CD4-positive, CD25-positive, alpha-beta regulatory T cell (primary cell): ENCODE data around the gene STXBP1. TPM values are rescaled to one million over a fixed set of nuclear protein-coding genes. Genes with fewer than 3 reads are reported as not detected.

Source experiments
- ATAC-seq, 2 donors: fragments of 150-1000 bp; cut with Tn5 transposase; one replicate each; pipeline ENCODE4 v1.10.0; 2021; ENCODE audit warnings: low read depth in 2 of 2, moderate number of reproducible peaks in 2 of 2, moderate library complexity in 1 of 2
- DNase-seq, 3 donors: peaks; one replicate each; pipeline versions ENCODE4 v3.0.0 to v3.0.0-alpha.2; 2012 to 2022; ENCODE audit warnings: mixed read lengths in 1 of 3
- H3K27ac ChIP-seq: one replicate; pipeline ENCODE4 v1.7.0; 2013; ENCODE audit warnings: mild to moderate bottlenecking, low read length; ENCODE audit not compliant: insufficient read depth, poor library complexity, severe bottlenecking
- H3K27me3 ChIP-seq: one replicate; pipeline ENCODE4 v1.7.0; 2013; ENCODE audit warnings: low read length; ENCODE audit not compliant: control insufficient read depth, insufficient read depth
- H3K36me3 ChIP-seq: one replicate; pipeline ENCODE4 v1.7.0; 2013; ENCODE audit warnings: mild to moderate bottlenecking, low read length, moderate library complexity; ENCODE audit not compliant: control insufficient read depth, insufficient read depth
- H3K4me1 ChIP-seq: 2 replicates; pipeline ENCODE4 v1.7.0; 2013; ENCODE audit warnings: mild to moderate bottlenecking, low read length; ENCODE audit not compliant: insufficient read depth, control insufficient read depth, poor library complexity, severe bottlenecking
- H3K4me3 ChIP-seq: one replicate; pipeline ENCODE4 v1.7.0; 2013; ENCODE audit warnings: low read depth, mild to moderate bottlenecking, low read length, moderate library complexity
- H3K9me3 ChIP-seq, 2 experiments: 1 replicate in 1 of 2; 2 replicates in 1 of 2; pipeline ENCODE4 v1.7.0; 2013; ENCODE audit warnings: low read length in 2 of 2, mild to moderate bottlenecking in 1 of 2, moderate library complexity in 1 of 2; ENCODE audit not compliant: control insufficient read depth in 2 of 2
- H3K27ac Mint-ChIP-seq, 3 donors: one replicate each; pipeline ENCODE4 v1.8.0; 2020 to 2022; ENCODE audit warnings: mild to moderate bottlenecking in 3 of 3, mixed read lengths in 3 of 3, moderate library complexity in 2 of 3
- H3K27me3 Mint-ChIP-seq: one replicate; pipeline ENCODE4 v1.8.0; 2022; ENCODE audit warnings: mild to moderate bottlenecking, mixed read lengths
- H3K36me3 Mint-ChIP-seq: one replicate; pipeline ENCODE4 v1.8.0; 2020; ENCODE audit warnings: mixed read lengths
- H3K4me1 Mint-ChIP-seq, 4 donors: one replicate each; pipeline ENCODE4 v1.8.0; 2020 to 2022; ENCODE audit warnings: mixed read lengths in 4 of 4, mild to moderate bottlenecking in 1 of 4
- H3K4me3 Mint-ChIP-seq, 4 donors: one replicate each; pipeline ENCODE4 v1.8.0; 2020 to 2022; ENCODE audit warnings: mild to moderate bottlenecking in 4 of 4, mixed read lengths in 4 of 4, moderate library complexity in 3 of 4
- H3K9me3 Mint-ChIP-seq, 7 donors: one replicate each; pipeline ENCODE4 v1.8.0; 2020 to 2022; ENCODE audit warnings: mixed read lengths in 7 of 7, mild to moderate bottlenecking in 3 of 7, moderate library complexity in 2 of 7
- polyA plus RNA-seq, 4 donors: library from polyadenylated mRNA; unstranded; fragments of 300-500 nt; fragmentation: Illumina TruSeq; gene quantifications; one replicate each; pipeline ENCODE4 v1.2.3, GENCODE V29; 2021
- total RNA-seq: library from RNA; stranded (reverse); gene quantifications from one replicate; pipeline ENCODE4 v1.2.3, GENCODE V29; 2022

STXBP1 gene
- total and polyA plus RNA-seq, 5 donors from 2014 or later: 0.07 to 1.3 (median 0.26) TPM

GRCh38 chr9:127651697-127652610 is 39.9 kb downstream of the STXBP1 start:
- Histone ChIP-seq H3K36me3 (no peaks in the 10 kb centered on the region), H3K9me3 (no peaks in the 10 kb centered on the region), H3K4me3 (no peak overlapping the region), H3K4me1 (no peaks in the 10 kb centered on the region), H3K27me3 (peaks cover 2% of the 10 kb centered on the region), H3K27ac (no peak overlapping the region)
- Mint-ChIP-seq H3K27ac (no peak overlapping the region), H3K4me3 (no peak overlapping the region), H3K36me3 (no peaks in the 10 kb centered on the region), H3K9me3 (no peaks in the 10 kb centered on the region), H3K27me3 (peaks cover 15% of the 10 kb centered on the region), H3K4me1 (no peaks in the 10 kb centered on the region)
- DNase-seq (no peak), ATAC-seq (no peak)

- Mint-ChIP-seq H3K4me1 (no peaks in the 10 kb centered on the region), H3K9me3 (no peaks in the 10 kb centered on the region), H3K4me3 (no peak overlapping the region), H3K36me3 (no peaks in the 10 kb centered on the region), H3K27ac (no peak overlapping the region), H3K27me3 (peaks cover 20% of the 10 kb centered on the region)
- no peak for DNase-seq
- Histone ChIP-seq H3K27me3 (peaks cover 2% of the 10 kb centered on the region), H3K9me3 (no peaks in the 10 kb centered on the region), H3K4me3 (no peak overlapping the region), H3K36me3 (no peaks in the 10 kb centered on the region), H3K4me1 (no peaks in the 10 kb centered on the region), H3K27ac (no peak overlapping the region)
- no peak for ATAC-seq
These were observed 40.7 kb downstream of the STXBP1 start for GRCh38 chr9:127652733-127653132.

- H3K27me3 ChIP-seq: no peaks in the 10 kb centered on the region
- H3K4me1 Mint-ChIP-seq: no peaks in the 10 kb centered on the region
- no peaks in the 10 kb centered on the region for H3K36me3 Mint-ChIP-seq
- no peaks in the 10 kb centered on the region for H3K9me3 ChIP-seq
- H3K27ac Mint-ChIP-seq: no peak overlapping the region
- H3K9me3 Mint-ChIP-seq: no peaks in the 10 kb centered on the region
- no peak overlapping the region for H3K4me3 Mint-ChIP-seq
- no peaks in the 10 kb centered on the region for H3K4me1 ChIP-seq
- no peak for ATAC-seq
- no peak overlapping the region for H3K27ac ChIP-seq
- no peaks in the 10 kb centered on the region for H3K36me3 ChIP-seq
- peaks cover 25% of the 10 kb centered on the region for H3K27me3 Mint-ChIP-seq
- H3K4me3 ChIP-seq: no peak overlapping the region
- no peak for DNase-seq
These were observed 42.5 kb downstream of the STXBP1 start for GRCh38 chr9:127654619-127655018.

GRCh38 chr9:127658428-127658827 is 46.4 kb downstream of the STXBP1 start:
- H3K4me3 Mint-ChIP-seq: no peak overlapping the region
- no peak for DNase-seq
- no peak overlapping the region for H3K27ac ChIP-seq
- no peaks in the 10 kb centered on the region for H3K9me3 ChIP-seq
- ATAC-seq: no peak
- H3K36me3 ChIP-seq: no peaks in the 10 kb centered on the region
- no peak overlapping the region for H3K27ac Mint-ChIP-seq
- no peaks in the 10 kb centered on the region for H3K4me1 ChIP-seq
- no peaks in the 10 kb centered on the region for H3K27me3 ChIP-seq
- no peak overlapping the region for H3K4me3 ChIP-seq
- peaks cover 43% of the 10 kb centered on the region for H3K27me3 Mint-ChIP-seq
- H3K4me1 Mint-ChIP-seq: no peaks in the 10 kb centered on the region
- no peaks in the 10 kb centered on the region for H3K36me3 Mint-ChIP-seq
- no peaks in the 10 kb centered on the region for H3K9me3 Mint-ChIP-seq

GRCh38 chr9:127660886-127661741 is 49.0 kb downstream of the STXBP1 start:
- Histone ChIP-seq H3K4me3 (no peak overlapping the region), H3K4me1 (no peaks in the 10 kb centered on the region), H3K27me3 (no peaks in the 10 kb centered on the region), H3K9me3 (no peaks in the 10 kb centered on the region), H3K36me3 (no peaks in the 10 kb centered on the region), H3K27ac (no peak overlapping the region)
- Mint-ChIP-seq H3K4me3 (no peak overlapping the region), H3K27me3 (peaks cover 39% of the 10 kb centered on the region), H3K36me3 (peaks cover 9% of the 10 kb centered on the region), H3K27ac (no peak overlapping the region), H3K4me1 (no peaks in the 10 kb centered on the region), H3K9me3 (no peaks in the 10 kb centered on the region)
- no peak for ATAC-seq
- no peak for DNase-seq

GRCh38 chr9:127662617-127663016 is 50.5 kb downstream of the STXBP1 start:
- Mint-ChIP-seq H3K27ac (no peak overlapping the region), H3K27me3 (peaks cover 35% of the 10 kb centered on the region)

GRCh38 chr9:127664324-127664677 is 52.2 kb downstream of the STXBP1 start:
- Histone ChIP-seq H3K36me3 (no peaks in the 10 kb centered on the region), H3K9me3 (no peaks in the 10 kb centered on the region), H3K27ac (no peak overlapping the region), H3K4me3 (no peak overlapping the region), H3K27me3 (no peaks in the 10 kb centered on the region), H3K4me1 (no peaks in the 10 kb centered on the region)
- Mint-ChIP-seq H3K27me3 (peaks cover 33% of the 10 kb centered on the region), H3K4me3 (no peak overlapping the region), H3K36me3 (peaks cover 9% of the 10 kb centered on the region), H3K9me3 (no peaks in the 10 kb centered on the region), H3K4me1 (no peaks in the 10 kb centered on the region), H3K27ac (no peak overlapping the region)
- ATAC-seq: no peak
- no peak for DNase-seq

More at GRCh38 chr9:127662617-127663016, 50.5 kb downstream of the STXBP1 start:
- Histone ChIP-seq H3K4me1 (no peaks in the 10 kb centered on the region), H3K27ac (no peak overlapping the region), H3K36me3 (no peaks in the 10 kb centered on the region), H3K9me3 (no peaks in the 10 kb centered on the region), H3K27me3 (no peaks in the 10 kb centered on the region), H3K4me3 (no peak overlapping the region)
- ATAC-seq (no peak), DNase-seq (no peak)
- Mint-ChIP-seq H3K4me3 (no peak overlapping the region), H3K36me3 (peaks cover 9% of the 10 kb centered on the region), H3K4me1 (no peaks in the 10 kb centered on the region), H3K9me3 (no peaks in the 10 kb centered on the region)
